Measurements from ENCODE around the gene ATG4B.

- TF ChIP-seq EP300 (IDR thresholded peaks at IDR 0.05; ENCODE audit: borderline replicate concordance) (no peak), REST (IDR thresholded peaks at IDR 0.05; ENCODE audit: low read depth) (no peak), MAX (IDR thresholded peaks at IDR 0.05) (no peak), YY1 (IDR thresholded peaks at IDR 0.05; ENCODE audit: low read depth) (no peak), USF1 (IDR thresholded peaks at IDR 0.05) (no peak), TEAD4 (IDR thresholded peaks at IDR 0.05) (no peak), RAD21 (IDR thresholded peaks at IDR 0.05; ENCODE audit: low read depth) (no peak), CREB1 (IDR thresholded peaks at IDR 0.05; ENCODE audit: low read depth) (no peak), TAF1 (IDR thresholded peaks at IDR 0.05; ENCODE audit: low read depth) (no peak), CEBPB (IDR thresholded peaks at IDR 0.05) (no peak), EGR1 (IDR thresholded peaks at IDR 0.05) (no peak), FOXM1 (IDR thresholded peaks at IDR 0.05; ENCODE audit: borderline replicate concordance, low read depth) (no peak), NFIC (IDR thresholded peaks at IDR 0.05) (no peak)
Observed at GRCh38 chr2:241708879-241709278, 71.4 kb downstream of the ATG4B start.
